ENCODE results near the gene MAP3K20.
"Not testable (repeated sequence)": the region's sequence is repeated elsewhere in the genome, so short reads cannot be mapped to it uniquely, and the experiment has no call there.

MAP3K20 gene

GRCh38 chr2:173252581-173252980, 176.9 kb downstream of the MAP3K20 start:
- no peak overlapping the region for H3K27ac ChIP-seq (ENCODE audit: low read length)
- no peaks in the 10 kb centered on the region; the same call in 1 of the 2 replicates for H3K4me1 ChIP-seq (ENCODE audit: insufficient read depth, low read length)
- H3K27me3 ChIP-seq (ENCODE audit: insufficient read depth, low read length) = no peaks in the 10 kb centered on the region

DNA sequence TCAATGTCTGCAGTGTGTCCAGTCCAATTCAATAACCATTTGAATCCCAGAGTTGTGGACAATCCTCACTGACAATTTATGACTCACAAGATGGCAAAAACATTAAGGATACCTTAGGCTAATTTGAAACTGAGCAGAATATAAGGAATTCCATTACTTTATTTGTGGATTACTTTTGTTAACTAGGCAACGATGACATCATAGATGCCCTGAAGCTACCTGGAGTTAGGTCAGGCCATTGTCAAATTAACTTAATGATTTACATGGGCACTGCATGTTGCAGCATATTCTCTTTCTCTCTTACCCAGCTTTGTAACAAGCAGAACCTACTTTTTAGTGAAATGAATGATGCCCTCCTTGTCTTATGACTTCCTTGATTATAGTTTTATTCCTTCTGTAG, 179.0 kb downstream of the MAP3K20 start:
- no peaks in the 10 kb centered on the region for H3K36me3 ChIP-seq (ENCODE audit: insufficient read depth, low read depth, low read length)

More at GRCh38 chr2:173252581-173252980, 176.9 kb downstream of the MAP3K20 start:
- H3K9ac ChIP-seq (ENCODE audit: low read depth, low read length) = no peak overlapping the region
- no peaks in the 10 kb centered on the region for H3K9me3 ChIP-seq (ENCODE audit: insufficient read depth, low read depth, low read length)
- H3K36me3 ChIP-seq (ENCODE audit: insufficient read depth, low read depth, low read length) = no peaks in the 10 kb centered on the region
- no peak overlapping the region for H3K4me3 ChIP-seq (ENCODE audit: low read length)

DNA sequence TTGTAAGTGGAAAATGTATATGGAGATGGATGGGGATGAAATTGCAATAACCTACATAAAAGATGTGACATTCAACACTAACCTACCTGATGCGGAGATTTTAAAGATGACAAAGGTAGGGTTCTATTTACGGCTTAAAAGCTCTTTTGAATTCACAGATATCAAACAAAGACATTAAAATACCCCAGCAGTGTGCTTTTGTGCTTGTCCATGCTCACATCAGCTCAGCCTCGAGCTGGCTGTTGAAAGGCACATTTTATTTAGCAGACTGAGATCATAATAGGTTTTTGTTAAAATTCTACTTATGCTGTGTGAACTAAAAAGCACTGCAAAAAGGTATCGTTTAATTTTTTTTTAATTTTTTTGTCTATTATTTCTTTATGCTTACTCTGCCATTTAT, 183.1 kb downstream of the MAP3K20 start:
- Histone ChIP-seq H3K36me3 (ENCODE audit: insufficient read depth, low read depth, low read length) (no peaks in the 10 kb centered on the region), H3K27ac (ENCODE audit: low read length) (no peak overlapping the region), H3K4me3 (ENCODE audit: low read length) (no peak overlapping the region), H3K9me3 (ENCODE audit: insufficient read depth, low read depth, low read length) (no peaks in the 10 kb centered on the region), H3K27me3 (ENCODE audit: insufficient read depth, low read length) (no peaks in the 10 kb centered on the region), H3K9ac (ENCODE audit: low read depth, low read length) (no peak overlapping the region), H3K4me1 (ENCODE audit: insufficient read depth, low read length) (peaks cover 12% of the 10 kb centered on the region; the same call in 1 of the 2 replicates)

More for the DNA sequence above, 179.0 kb downstream of the MAP3K20 start:
- no peak overlapping the region for H3K4me3 ChIP-seq (ENCODE audit: low read length)
- H3K4me1 ChIP-seq (ENCODE audit: insufficient read depth, low read length) = peaks cover 12% of the 10 kb centered on the region; the same call in 1 of the 2 replicates
- H3K9ac ChIP-seq (ENCODE audit: low read depth, low read length) = no peak overlapping the region
- H3K9me3 ChIP-seq (ENCODE audit: insufficient read depth, low read depth, low read length) = no peaks in the 10 kb centered on the region
- no peak overlapping the region for H3K27ac ChIP-seq (ENCODE audit: low read length)
- H3K27me3 ChIP-seq (ENCODE audit: insufficient read depth, low read length) = no peaks in the 10 kb centered on the region

- not testable (repeated sequence) for H3K4me3 ChIP-seq (ENCODE audit: low read length); H3K27ac ChIP-seq (ENCODE audit: low read length); H3K9me3 ChIP-seq (ENCODE audit: insufficient read depth, low read depth, low read length); H3K27me3 ChIP-seq (ENCODE audit: insufficient read depth, low read length); H3K36me3 ChIP-seq (ENCODE audit: insufficient read depth, low read depth, low read length); H3K9ac ChIP-seq (ENCODE audit: low read depth, low read length)
- peaks cover 24% of the 10 kb centered on the region; the same call in 1 of the 2 replicates for H3K4me1 ChIP-seq (ENCODE audit: insufficient read depth, low read length)
Measured at GRCh38 chr2:173262356-173262755, 186.7 kb downstream of the MAP3K20 start.

DNA sequence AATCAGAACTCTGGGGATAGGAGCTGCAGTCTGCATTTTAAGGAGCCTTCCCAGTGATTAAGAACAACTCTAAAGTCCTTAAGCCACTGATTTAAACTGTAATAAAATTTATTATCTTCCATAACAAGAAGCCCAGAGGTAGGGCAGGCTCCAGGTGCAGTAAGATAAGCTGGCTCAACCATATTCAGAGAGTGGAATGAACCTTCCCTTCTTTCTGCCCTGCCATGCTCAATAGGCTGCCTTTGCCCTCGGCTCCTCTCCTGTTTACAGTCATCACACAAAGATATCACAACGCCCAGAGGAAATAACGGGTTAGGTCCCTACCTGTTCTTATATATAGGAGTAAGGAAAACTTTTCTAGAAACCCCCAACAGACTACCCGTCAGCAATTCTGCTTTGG, 188.5 kb downstream of the MAP3K20 start:
- Histone ChIP-seq H3K27me3 (ENCODE audit: insufficient read depth, low read length) (no peaks in the 10 kb centered on the region), H3K9ac (ENCODE audit: low read depth, low read length) (no peak overlapping the region), H3K36me3 (ENCODE audit: insufficient read depth, low read depth, low read length) (no peaks in the 10 kb centered on the region), H3K4me3 (ENCODE audit: low read length) (no peak overlapping the region), H3K9me3 (ENCODE audit: insufficient read depth, low read depth, low read length) (no peaks in the 10 kb centered on the region), H3K4me1 (ENCODE audit: insufficient read depth, low read length) (peaks cover 20% of the 10 kb centered on the region; the same call in 1 of the 2 replicates), H3K27ac (ENCODE audit: low read length) (no peak overlapping the region)

DNA sequence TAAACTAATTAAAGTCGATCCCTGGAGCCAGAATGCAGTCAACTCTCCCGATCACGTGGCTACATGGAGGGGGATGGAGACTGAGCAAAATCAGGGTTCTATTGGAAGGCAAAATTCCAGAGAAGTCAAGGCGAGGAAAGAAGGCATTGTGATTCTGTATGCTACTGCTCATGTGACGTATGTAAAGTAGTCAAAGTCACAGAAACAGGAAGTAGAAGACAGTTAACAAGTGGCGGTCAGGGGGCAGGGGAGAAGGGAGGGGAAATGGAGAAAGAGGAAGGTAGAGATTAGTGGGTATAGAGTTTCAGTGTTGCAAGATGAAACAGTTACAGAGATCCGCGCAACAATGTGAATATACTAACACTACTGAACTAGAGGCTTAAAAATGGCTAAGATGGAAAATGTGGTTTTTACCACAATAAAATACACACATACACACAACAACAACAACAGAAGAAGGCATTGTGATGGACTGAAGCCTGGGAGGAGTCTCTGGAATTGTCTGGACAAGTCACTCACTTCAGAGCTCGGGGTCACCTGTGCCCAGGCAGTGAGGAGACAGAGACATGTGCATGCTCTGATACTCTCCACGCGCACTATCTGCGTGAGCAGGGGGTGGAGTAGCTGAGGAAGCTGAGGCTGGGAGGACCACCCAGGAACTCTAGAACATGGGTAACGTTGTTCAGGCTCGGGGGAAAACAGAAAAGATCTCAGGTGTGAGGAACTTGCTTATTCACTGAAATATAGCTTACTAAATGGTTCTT, 189.1 kb downstream of the MAP3K20 start:
- no peaks in the 10 kb centered on the region for H3K27me3 ChIP-seq (ENCODE audit: insufficient read depth, low read length)
- no peaks in the 10 kb centered on the region for H3K36me3 ChIP-seq (ENCODE audit: insufficient read depth, low read depth, low read length)
- H3K4me1 ChIP-seq (ENCODE audit: insufficient read depth, low read length) = peaks cover 18% of the 10 kb centered on the region; the same call in 1 of the 2 replicates
- no peak overlapping the region for H3K9ac ChIP-seq (ENCODE audit: low read depth, low read length)
- H3K27ac ChIP-seq (ENCODE audit: low read length) = no peak overlapping the region
- H3K4me3 ChIP-seq (ENCODE audit: low read length) = no peak overlapping the region
- H3K9me3 ChIP-seq (ENCODE audit: insufficient read depth, low read depth, low read length) = no peaks in the 10 kb centered on the region

GRCh38 chr2:173271135-173271534, 195.5 kb downstream of the MAP3K20 start:
- H3K36me3 ChIP-seq (ENCODE audit: insufficient read depth, low read depth, low read length) = no peaks in the 10 kb centered on the region

DNA sequence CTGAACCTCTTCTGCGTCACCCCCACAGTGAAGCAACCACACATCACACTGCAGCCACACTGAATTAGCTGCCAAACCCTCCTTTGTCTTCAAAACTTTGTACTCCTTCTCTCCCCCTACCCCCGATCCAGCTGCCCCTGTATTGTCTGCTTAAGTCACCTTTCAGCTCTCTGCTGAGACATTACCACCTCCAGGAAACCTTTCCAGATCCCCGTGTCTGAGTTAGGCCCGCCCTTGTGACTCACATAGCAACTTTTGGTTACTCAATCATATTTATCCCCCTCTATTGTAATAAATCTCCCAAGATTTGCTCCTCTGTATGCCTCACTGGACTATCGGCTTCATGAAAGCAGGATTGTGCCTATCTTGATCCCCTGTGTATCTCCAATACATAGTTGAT, 196.2 kb downstream of the MAP3K20 start:
- no peaks in the 10 kb centered on the region for H3K27me3 ChIP-seq (ENCODE audit: insufficient read depth, low read length)
- no peaks in the 10 kb centered on the region; the same call in 1 of the 2 replicates for H3K9me3 ChIP-seq (ENCODE audit: insufficient read depth, low read depth, low read length)
- peaks cover 6% of the 10 kb centered on the region; the same call in 1 of the 2 replicates for H3K4me1 ChIP-seq (ENCODE audit: insufficient read depth, low read length)
- no peaks in the 10 kb centered on the region for H3K36me3 ChIP-seq (ENCODE audit: insufficient read depth, low read depth, low read length)
- no peak overlapping the region for H3K4me3 ChIP-seq (ENCODE audit: low read length)
- H3K27ac ChIP-seq (ENCODE audit: low read length) = no peak overlapping the region
- no peak overlapping the region for H3K9ac ChIP-seq (ENCODE audit: low read depth, low read length)

More at GRCh38 chr2:173271135-173271534, 195.5 kb downstream of the MAP3K20 start:
- no peak overlapping the region for H3K9ac ChIP-seq (ENCODE audit: low read depth, low read length)
- H3K4me1 ChIP-seq (ENCODE audit: insufficient read depth, low read length) = peaks cover 6% of the 10 kb centered on the region; the same call in 1 of the 2 replicates
- no peaks in the 10 kb centered on the region; the same call in 1 of the 2 replicates for H3K9me3 ChIP-seq (ENCODE audit: insufficient read depth, low read depth, low read length)
- no peak overlapping the region for H3K27ac ChIP-seq (ENCODE audit: low read length)
- H3K4me3 ChIP-seq (ENCODE audit: low read length) = no peak overlapping the region
- no peaks in the 10 kb centered on the region for H3K27me3 ChIP-seq (ENCODE audit: insufficient read depth, low read length)

- Histone ChIP-seq H3K4me1 (ENCODE audit: insufficient read depth, low read length) (peaks cover 2% of the 10 kb centered on the region; the same call in 1 of the 2 replicates), H3K27me3 (ENCODE audit: insufficient read depth, low read length) (no peaks in the 10 kb centered on the region), H3K36me3 (ENCODE audit: insufficient read depth, low read depth, low read length) (no peaks in the 10 kb centered on the region), H3K4me3 (ENCODE audit: low read length) (no peak overlapping the region), H3K9ac (ENCODE audit: low read depth, low read length) (no peak overlapping the region), H3K27ac (ENCODE audit: low read length) (no peak overlapping the region), H3K9me3 (ENCODE audit: insufficient read depth, low read depth, low read length) (no peaks in the 10 kb centered on the region; the same call in 1 of the 2 replicates)
Measured at GRCh38 chr2:173272849-173273248, 197.2 kb downstream of the MAP3K20 start.

DNA sequence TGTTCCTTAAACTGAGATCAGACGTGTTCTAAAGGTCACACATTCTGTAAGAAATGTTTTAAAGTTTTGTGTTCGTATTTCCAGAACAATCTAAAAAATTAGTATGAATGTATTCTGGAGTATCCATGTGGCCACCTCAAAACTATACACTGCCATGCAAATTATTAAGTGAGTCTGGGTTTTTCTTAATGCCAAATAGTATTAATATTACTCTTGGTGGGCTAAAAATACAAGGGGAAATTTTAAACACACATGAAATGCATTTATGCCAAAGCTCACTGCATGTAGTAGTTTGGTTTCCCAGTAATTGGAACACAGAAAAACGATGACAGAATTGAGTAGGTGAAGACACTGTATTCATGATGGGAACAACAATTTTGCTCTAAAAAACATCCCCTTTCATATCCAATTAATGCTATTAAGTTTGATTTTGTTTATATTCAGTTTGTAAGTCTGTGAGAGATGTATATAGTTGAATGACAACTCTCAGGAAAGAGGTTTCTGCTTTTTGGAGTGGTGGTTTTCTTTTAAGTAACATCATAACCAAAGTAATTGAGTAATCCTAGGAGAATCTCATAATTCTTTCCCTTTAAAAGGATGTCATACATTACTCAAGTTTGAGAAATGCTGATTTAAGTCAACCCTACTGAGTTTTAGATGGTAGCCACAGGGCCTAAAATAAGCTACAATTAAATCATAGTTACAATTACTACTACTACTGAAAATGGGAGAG, 203.3 kb downstream of the MAP3K20 start:
- H3K36me3 ChIP-seq (ENCODE audit: insufficient read depth, low read depth, low read length) = no peaks in the 10 kb centered on the region
- no peak overlapping the region for H3K4me3 ChIP-seq (ENCODE audit: low read length)
- no peak overlapping the region for H3K9ac ChIP-seq (ENCODE audit: low read depth, low read length)
- H3K9me3 ChIP-seq (ENCODE audit: insufficient read depth, low read depth, low read length) = no peaks in the 10 kb centered on the region; the same call in 1 of the 2 replicates
- no peaks in the 10 kb centered on the region for H3K4me1 ChIP-seq (ENCODE audit: insufficient read depth, low read length)
- no peak overlapping the region for H3K27ac ChIP-seq (ENCODE audit: low read length)
- H3K27me3 ChIP-seq (ENCODE audit: insufficient read depth, low read length) = no peaks in the 10 kb centered on the region

GRCh38 chr2:173279527-173279868, 203.9 kb downstream of the MAP3K20 start:
- Histone ChIP-seq H3K27me3 (ENCODE audit: insufficient read depth, low read length) (no peaks in the 10 kb centered on the region), H3K27ac (ENCODE audit: low read length) (no peak overlapping the region), H3K9me3 (ENCODE audit: insufficient read depth, low read depth, low read length) (no peaks in the 10 kb centered on the region), H3K4me3 (ENCODE audit: low read length) (no peak overlapping the region), H3K36me3 (ENCODE audit: insufficient read depth, low read depth, low read length) (no peaks in the 10 kb centered on the region), H3K4me1 (ENCODE audit: insufficient read depth, low read length) (no peaks in the 10 kb centered on the region), H3K9ac (ENCODE audit: low read depth, low read length) (no peak overlapping the region)

DNA sequence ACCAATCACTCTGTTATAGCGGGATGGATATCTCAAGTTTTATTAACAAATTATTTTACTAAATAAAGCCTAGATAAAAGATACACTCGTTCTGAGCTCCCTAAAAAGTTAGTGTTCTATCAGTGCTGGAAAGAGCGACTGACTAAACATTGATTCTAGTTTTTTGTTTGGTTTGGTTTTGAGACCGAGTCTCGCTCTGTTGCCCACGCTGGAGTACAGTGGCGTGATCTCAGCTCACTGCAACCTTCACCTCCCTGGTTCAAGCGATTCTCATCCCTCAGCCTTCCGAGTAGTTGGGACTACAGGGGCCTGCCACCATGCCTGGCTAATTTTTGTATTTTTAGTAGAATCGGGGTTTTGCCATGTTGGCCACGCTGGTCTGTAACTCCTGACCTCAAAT, 205.2 kb downstream of the MAP3K20 start:
- H3K9me3 ChIP-seq (ENCODE audit: insufficient read depth, low read depth, low read length) = no peaks in the 10 kb centered on the region
- H3K27ac ChIP-seq (ENCODE audit: low read length) = no peak overlapping the region
- H3K9ac ChIP-seq (ENCODE audit: low read depth, low read length) = no peak overlapping the region
- H3K27me3 ChIP-seq (ENCODE audit: insufficient read depth, low read length) = no peaks in the 10 kb centered on the region
- no peak overlapping the region for H3K4me3 ChIP-seq (ENCODE audit: low read length)
- no peaks in the 10 kb centered on the region for H3K36me3 ChIP-seq (ENCODE audit: insufficient read depth, low read depth, low read length)
- no peaks in the 10 kb centered on the region for H3K4me1 ChIP-seq (ENCODE audit: insufficient read depth, low read length)
